Thoracic aorta (tissue), 2 donors: ENCODE results near the gene PPA1. TPM values are rescaled to one million over a fixed set of nuclear protein-coding genes. Genes with fewer than 3 reads are reported as not detected.
"Not testable (repeated sequence)": the region's sequence is repeated elsewhere in the genome, so short reads cannot be mapped to it uniquely, and the experiment has no call there.

Experiments used
- ATAC-seq: fragments of 150-250 bp; one replicate; pipeline ENCODE4 v1.8.0; 2017; ENCODE audit warnings: low read depth; ENCODE audit not compliant: insufficient number of reproducible peaks, low FRiP score
- DNase-seq: peaks from one replicate; pipeline ENCODE4 v3.0.0-alpha.2; 2020; ENCODE audit warnings: low spot score
- H3K27ac ChIP-seq, 2 donors: fragments of 200-600 bp; sonication (generic); 1 replicate in 1 of 2; 2 replicates in 1 of 2; pipeline ENCODE4 v1.5.1; 2016; ENCODE audit warnings: mild to moderate bottlenecking in 2 of 2, moderate library complexity in 2 of 2
- H3K27me3 ChIP-seq: fragments of 200-600 bp; sonication (generic); replicated peaks from 2 replicates; pipeline ENCODE4 v1.6.0; 2016; ENCODE audit warnings: mild to moderate bottlenecking; ENCODE audit not compliant: insufficient read depth
- H3K36me3 ChIP-seq: fragments of 200-600 bp; sonication (generic); one replicate; pipeline ENCODE4 v1.5.1; 2016
- H3K4me1 ChIP-seq, 2 donors: fragments of 200-600 bp; sonication (generic); 1 replicate in 1 of 2; 2 replicates in 1 of 2; pipeline versions ENCODE4 v1.5.1 to v1.6.0; 2016; ENCODE audit warnings: low read depth in 2 of 2, mild to moderate bottlenecking in 1 of 2; ENCODE audit not compliant: control insufficient read depth in 1 of 2
- H3K4me3 ChIP-seq: fragments of 200-600 bp; sonication (generic); 2 replicates; pipeline ENCODE4 v1.5.1; 2016; ENCODE audit warnings: mild to moderate bottlenecking
- H3K9me3 ChIP-seq: fragments of 200-600 bp; sonication (generic); 2 replicates; pipeline ENCODE4 v1.5.1; 2016
- total RNA-seq, 2 donors: library from RNA; depleted of rRNA; stranded (reverse); fragments of >200 nt; gene quantifications; one replicate each; pipeline versions ENCODE4 v1.1.0 to v1.2.3, GENCODE V29; 2016
- TF ChIP-seq, protein P1 (sequence below): fragments of 200-600 bp; sonication (generic); IDR thresholded peaks from one replicate; pipeline ENCODE4 v1.5.1; 2019; ENCODE audit warnings: antibody characterized with exemption

Gene PPA1
- total RNA-seq, 2 donors from 2014 or later = 55.9 to 76.1 TPM

DNA sequence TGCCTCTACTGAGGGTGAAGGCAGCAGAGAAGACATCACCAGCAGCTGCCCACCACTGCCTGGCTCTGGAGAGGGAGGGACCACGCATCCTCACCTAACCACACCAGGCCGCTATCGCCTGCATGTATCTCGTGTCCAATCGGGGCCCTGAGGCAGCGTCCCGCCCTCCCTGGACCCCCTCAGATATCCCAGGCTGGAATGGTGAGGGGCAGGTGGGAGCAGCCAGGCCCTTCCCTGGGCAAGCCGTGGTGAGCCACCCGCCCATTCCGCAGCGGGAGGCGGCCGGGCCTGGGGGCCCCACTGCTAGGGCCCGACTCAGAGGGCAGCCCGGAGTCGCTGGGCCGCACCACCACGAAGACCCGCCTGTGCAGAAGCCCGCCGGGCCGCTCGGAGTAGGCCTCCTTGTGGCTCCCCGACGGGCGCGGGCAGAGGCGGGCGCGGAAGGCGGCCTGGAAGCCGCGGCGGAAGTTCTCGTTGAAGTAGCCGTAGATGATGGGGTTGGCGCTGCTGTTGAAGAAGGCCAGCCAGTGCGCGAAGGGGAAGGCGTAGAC lies 21.6 kb upstream of the PPA1 start:
- TF ChIP-seq, protein P1, sequence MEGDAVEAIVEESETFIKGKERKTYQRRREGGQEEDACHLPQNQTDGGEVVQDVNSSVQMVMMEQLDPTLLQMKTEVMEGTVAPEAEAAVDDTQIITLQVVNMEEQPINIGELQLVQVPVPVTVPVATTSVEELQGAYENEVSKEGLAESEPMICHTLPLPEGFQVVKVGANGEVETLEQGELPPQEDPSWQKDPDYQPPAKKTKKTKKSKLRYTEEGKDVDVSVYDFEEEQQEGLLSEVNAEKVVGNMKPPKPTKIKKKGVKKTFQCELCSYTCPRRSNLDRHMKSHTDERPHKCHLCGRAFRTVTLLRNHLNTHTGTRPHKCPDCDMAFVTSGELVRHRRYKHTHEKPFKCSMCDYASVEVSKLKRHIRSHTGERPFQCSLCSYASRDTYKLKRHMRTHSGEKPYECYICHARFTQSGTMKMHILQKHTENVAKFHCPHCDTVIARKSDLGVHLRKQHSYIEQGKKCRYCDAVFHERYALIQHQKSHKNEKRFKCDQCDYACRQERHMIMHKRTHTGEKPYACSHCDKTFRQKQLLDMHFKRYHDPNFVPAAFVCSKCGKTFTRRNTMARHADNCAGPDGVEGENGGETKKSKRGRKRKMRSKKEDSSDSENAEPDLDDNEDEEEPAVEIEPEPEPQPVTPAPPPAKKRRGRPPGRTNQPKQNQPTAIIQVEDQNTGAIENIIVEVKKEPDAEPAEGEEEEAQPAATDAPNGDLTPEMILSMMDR = no peak
- H3K4me1 ChIP-seq = peaks cover 0 to 5% of the 10 kb centered on the region in 2 donors
- H3K27ac ChIP-seq = no peak overlapping the region
- ATAC-seq (no peak), DNase-seq (no peak)
- H3K27me3 ChIP-seq = peaks cover 3% of the 10 kb centered on the region
- H3K9me3 ChIP-seq = no peaks in the 10 kb centered on the region
- no peak overlapping the region for H3K4me3 ChIP-seq
- H3K36me3 ChIP-seq = no peaks in the 10 kb centered on the region

DNA sequence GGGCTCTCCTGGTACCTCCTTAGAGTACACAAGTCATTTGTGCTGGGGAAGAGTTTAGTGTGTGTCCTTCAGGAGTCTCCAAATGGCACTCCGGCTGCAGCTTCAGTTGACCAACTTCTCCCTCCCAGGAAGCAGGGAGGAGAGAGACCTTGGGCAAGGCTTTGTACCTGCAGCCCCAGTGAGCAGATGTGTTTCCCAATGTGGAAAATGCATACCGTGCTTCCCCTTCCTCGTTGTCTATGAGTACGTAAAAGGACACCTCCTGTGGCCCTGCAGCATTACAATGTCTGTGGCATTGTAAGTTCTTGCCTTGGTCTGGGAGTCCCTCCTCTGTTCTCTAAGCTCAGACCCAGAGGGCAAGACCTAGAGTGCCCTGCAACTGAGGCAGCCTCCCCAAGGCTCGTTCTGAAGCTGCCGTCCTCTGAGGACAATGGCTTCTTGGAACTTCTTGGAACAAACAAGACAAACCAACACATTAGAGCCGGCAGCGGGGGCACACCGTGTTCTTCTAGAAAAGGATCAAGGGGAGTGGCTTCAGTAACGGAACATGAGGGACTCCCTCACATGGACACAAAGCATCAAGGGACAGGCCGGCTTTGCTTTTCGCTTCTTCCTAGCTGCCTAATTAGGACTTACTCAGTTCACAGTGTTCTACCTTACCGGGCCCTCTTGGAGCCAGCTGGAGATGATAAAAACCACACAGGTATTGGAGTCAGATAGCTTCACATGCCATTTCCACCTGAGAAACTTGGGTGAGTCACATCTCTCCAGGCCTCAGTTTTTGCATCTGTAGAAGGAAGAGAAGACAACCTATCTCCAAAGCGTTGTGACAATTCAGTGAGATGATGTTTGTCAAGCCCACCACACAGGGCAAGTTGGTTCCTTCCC lies 20.9 kb upstream of the PPA1 start:
- H3K36me3 ChIP-seq = no peaks in the 10 kb centered on the region
- TF ChIP-seq, protein P1 = no peak
- H3K9me3 ChIP-seq = no peaks in the 10 kb centered on the region
- H3K27ac ChIP-seq = no peak overlapping the region
- peaks cover 3% of the 10 kb centered on the region for H3K27me3 ChIP-seq
- ATAC-seq (no peak), DNase-seq (no peak)
- H3K4me3 ChIP-seq = no peak overlapping the region
- peaks cover 0 to 5% of the 10 kb centered on the region in 2 donors for H3K4me1 ChIP-seq

DNA sequence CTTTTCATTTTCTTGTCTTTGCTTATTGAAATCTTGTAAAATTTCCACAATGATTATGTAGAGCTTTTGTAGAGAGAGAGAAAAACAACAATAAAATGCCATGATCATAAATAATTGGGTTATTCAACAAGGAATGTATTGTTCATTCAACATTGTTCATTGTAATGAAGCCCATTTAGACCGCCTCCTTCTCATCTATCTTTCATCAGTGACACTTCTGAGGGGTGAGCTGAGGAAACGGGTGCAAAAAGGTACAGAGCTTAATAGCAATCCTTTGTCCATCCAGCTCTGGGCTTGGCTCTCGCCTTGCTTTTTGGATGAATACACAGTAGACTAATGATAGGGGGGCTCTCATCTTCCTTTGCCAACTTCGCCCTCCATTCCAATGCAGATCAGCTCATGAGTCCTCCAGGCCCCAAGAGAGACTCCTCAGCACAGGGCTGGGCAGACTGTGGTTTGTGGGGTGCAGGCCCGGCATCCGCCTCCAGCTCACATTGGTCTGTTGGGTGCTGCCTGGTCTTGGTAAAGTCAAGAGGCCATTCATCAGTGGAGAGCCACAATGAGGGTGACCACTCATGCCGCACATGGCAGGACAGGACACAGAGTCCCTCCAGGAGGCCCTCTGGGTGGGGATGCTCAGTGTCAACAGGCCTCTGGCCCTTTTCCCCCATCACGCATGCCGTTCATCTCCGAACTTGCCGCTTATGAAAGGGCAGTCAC lies 17.9 kb upstream of the PPA1 start:
- H3K27me3 ChIP-seq = no peaks in the 10 kb centered on the region

DNA sequence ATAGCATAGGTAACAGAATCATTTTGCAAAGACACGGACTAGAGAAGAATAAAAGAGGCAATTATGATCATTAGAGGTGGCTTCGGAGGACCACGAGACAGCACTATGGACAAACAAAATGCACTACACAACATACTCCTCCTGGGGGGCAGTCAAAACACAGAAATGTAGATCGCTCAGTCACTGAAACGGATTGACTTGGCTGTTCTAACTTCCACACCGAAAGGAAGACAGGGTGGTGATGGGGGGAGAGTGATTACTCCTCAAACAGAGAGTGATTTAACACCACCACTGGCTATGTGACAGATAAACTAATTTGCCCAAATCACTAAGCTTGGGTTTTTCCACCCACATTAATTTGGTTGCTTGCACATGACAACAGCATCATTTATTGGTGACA lies 14.1 kb upstream of the PPA1 start:
- no peak for ATAC-seq
- no peak for DNase-seq
- Histone ChIP-seq H3K27ac (no peak overlapping the region), H3K4me1 (no peaks in the 10 kb centered on the region), H3K27me3 (no peaks in the 10 kb centered on the region), H3K9me3 (no peaks in the 10 kb centered on the region), H3K36me3 (no peaks in the 10 kb centered on the region), H3K4me3 (no peak overlapping the region)
- TF ChIP-seq, protein P1 = no peak

More for the DNA sequence above, 17.9 kb upstream of the PPA1 start:
- TF ChIP-seq, protein P1 = no peak
- no peaks in the 10 kb centered on the region for H3K9me3 ChIP-seq
- no peaks in the 10 kb centered on the region for H3K36me3 ChIP-seq
- DNase-seq = no peak
- no peak overlapping the region for H3K4me3 ChIP-seq
- H3K4me1 ChIP-seq = peaks cover 0 to 5% of the 10 kb centered on the region in 2 donors
- no peak for ATAC-seq
- H3K27ac ChIP-seq = no peak overlapping the region

DNA sequence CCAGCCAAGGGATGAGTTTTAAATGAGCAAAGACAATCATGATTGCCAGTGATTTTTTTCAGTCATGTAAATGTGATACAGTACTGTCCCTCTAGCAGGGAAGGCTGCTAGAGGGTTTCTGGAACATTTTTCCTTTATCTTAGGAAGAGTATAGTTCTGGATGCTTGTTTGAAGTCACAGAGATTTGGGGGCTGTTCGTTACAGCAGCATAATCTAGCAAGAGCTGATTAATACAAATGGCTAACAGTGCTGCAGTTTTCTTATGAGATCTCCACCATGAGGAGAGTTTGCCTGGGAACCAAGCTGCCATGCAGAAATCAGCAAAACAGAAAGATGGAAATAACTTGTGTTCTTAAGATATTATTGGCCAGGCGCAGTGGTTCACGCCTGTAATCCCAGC lies 7.9 kb upstream of the PPA1 start:
- Histone ChIP-seq H3K4me1 (no peaks in the 10 kb centered on the region), H3K9me3 (no peaks in the 10 kb centered on the region), H3K4me3 (no peak overlapping the region), H3K27ac (no peak overlapping the region), H3K36me3 (no peaks in the 10 kb centered on the region), H3K27me3 (no peaks in the 10 kb centered on the region)
- no peak for DNase-seq
- no peak for ATAC-seq
- TF ChIP-seq, protein P1 = no peak

DNA sequence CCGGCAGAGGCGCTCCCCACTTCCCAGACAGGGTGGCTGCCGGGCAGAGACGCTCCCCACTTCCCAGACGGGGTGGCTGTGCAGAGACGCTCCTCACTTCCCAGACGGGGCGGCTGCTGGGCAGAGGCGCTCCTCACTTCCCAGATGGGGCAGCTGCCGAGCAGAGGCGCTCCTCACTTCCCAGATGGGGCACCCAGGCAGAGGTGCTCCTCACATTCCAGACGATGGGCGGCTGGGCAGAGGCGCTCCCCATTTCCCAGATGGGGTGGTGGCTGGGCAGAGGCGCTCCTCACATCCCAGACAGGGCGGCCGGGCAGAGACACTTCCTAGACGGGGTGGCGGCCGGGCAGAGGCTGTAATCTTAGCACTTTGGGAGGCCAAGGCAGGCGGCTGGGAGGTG lies 6.8 kb upstream of the PPA1 start:
- not testable (repeated sequence) for H3K4me3 ChIP-seq, H3K4me1 ChIP-seq, H3K9me3 ChIP-seq, ATAC-seq, H3K36me3 ChIP-seq, DNase-seq, H3K27ac ChIP-seq, H3K27me3 ChIP-seq

DNA sequence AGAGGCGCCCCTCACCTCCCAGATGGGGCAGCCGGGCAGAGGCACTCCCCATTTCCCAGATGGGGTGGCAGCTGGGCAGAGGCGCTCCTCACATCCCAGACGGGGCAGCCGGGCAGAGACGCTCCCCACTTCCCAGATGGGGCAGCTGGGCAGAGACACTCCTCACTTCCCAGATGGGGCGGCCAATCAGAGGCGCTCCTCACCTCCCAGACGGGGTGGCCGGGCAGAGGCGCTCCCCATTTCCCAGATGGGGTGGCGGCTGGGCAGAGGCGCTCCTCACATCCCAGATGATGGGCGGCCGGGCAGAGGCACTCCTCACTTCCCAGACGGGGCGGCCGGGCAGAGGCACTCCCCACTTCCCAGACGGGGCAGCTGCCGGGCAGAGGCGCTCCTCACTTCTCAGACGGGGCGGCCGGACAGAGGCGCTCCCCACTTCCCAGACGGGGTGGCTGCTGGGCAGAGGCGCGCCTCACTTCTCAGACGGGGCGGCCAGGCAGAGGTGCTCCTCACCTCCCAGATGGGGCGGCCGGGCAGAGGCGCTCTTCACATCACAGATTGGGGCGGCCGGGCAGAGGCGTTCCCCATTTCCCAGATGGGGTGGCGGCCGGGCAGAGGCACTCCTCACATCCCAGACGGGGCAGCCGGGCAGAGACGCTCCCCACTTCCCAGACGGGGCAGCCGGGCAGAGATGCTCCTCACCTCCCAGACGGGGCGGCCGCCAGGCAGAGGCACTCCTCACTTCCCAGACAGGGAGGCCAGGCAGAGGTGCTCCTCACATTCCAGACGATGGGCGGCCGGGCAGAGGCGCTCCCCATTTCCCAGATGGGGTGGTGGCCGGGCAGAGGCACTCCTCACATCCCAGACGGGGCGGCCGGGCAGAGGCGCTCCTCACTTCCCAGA lies 6.1 kb upstream of the PPA1 start:
- not testable (repeated sequence) for H3K4me1 ChIP-seq, H3K9me3 ChIP-seq, ATAC-seq, DNase-seq, H3K36me3 ChIP-seq, H3K4me3 ChIP-seq, H3K27me3 ChIP-seq, H3K27ac ChIP-seq
